Measurements from ENCODE around the gene TNFAIP2. TPM values are rescaled to one million over a fixed set of nuclear protein-coding genes. Genes with fewer than 3 reads are reported as not detected.

TNFAIP2 gene
- total RNA-seq, 2 experiments from 2014 or later = 0.60 TPM; not detected in 1

DNA sequence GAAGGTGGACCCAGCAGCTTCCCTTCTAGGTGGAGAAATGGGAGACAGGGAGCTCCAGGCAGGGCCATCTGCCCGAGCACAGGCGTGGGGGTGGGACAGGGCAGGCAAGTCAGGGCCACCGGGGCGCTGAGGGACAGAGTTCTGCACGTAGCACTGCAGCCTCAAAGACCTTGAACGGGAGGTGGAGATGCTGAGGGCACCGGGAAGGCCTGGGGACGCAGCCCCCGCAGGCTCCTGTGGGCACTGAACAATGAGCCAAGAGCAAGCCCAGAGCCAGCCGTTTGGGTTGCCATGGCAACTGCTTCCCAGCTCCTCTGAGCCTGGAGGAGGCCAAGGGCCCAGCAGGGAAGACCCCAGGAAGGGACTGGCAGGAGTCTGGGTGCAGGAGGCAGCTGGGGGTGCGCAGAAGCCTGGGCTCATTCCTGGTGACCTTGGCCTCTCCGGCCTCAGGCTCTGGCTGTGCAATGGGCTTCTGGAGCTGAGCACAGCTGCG lies 35.9 kb upstream of the TNFAIP2 start:
- Mint-ChIP-seq H3K36me3 (ENCODE audit: low read depth) (no peaks in the 10 kb centered on the region), H3K4me3 (no peak overlapping the region), H3K4me1 (peaks cover 3% of the 10 kb centered on the region), H3K27me3 (peaks cover 6% of the 10 kb centered on the region), H3K27ac (no peak overlapping the region), H3K9me3 (no peaks in the 10 kb centered on the region)
- POLR2A ChIA-PET = no interaction called here
- CTCF ChIA-PET = interaction anchor here (0.6 to 2.4 kb wide), 3 partner anchors 13 to 382 kb away, joined by 3 to 7 read pairs (median 5); no protein-coding TSS in a partner anchor
- no peak for DNase-seq

DNA sequence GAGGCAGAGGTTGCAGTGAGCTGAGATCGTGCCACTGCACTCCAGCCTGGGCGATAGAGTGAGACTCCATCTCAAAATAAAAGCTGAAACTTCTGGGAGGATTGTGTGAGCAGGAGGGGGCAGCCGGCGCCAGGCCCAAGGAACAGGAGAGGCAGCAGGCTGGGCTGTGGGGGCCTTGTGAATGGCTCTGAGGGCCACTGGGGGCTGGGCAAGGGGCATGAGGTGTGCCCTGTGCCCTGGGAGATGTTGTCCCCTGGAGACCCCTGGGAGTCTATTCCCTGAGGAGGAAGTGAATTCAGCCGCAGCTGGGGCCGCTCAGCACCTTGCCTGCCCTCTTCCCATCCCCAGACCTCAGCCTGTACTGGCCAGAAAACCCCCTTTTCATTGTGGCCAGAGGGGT lies 34.3 kb upstream of the TNFAIP2 start:
- CTCF ChIA-PET = no interaction called here
- Mint-ChIP-seq H3K4me1 (peaks cover 3% of the 10 kb centered on the region), H3K4me3 (no peak overlapping the region)

DNA sequence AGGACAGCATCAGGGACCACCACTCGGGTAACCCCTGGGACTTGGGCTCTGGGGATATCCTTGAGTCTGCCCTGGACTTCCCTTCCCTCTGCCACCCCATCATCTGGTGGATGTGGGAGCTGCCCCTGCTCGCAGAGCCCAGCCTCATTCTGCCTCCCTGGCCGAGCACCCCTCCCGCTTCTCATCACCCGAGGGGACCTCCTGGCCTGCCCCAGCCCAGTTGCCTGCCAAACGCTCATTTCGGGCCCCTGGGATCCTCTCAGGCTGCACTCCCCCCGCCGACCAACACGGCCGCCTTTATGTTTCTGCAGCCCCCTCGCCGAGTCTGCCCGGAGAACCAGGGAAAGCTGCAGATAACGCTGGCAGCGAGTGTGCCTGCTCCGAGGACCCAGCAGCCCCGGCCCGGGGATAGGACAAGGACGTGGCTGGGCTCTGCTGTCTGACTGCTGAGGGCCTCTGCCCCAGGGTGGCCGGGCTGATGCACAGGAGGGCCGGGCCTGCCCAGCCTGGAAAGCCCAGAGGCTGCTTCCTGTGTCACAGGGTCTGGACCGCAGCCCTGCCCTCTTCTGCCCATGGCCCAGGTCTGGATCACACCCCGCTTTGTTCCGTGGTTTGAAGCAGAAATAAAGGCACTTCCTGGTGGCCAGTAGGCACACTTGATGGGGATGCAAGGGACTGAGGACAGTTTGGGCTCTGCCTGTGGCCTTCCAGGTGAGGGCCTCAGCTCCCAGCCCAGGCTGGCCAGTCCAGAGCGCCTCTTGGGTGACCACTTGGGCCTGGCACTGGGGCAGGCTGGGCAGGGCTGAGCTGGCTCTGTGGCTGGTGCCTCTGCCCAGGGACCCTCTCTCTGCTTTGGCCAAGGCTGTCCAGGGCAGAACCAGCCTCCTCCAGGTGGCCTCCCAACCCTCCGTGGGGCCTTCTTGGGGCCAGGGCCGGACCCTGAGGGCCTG lies 33.6 kb upstream of the TNFAIP2 start:
- H3K4me1 Mint-ChIP-seq = peaks cover 3% of the 10 kb centered on the region
- ChIA-PET POLR2A (no interaction called here), CTCF (no interaction called here)
- no peak overlapping the region for H3K4me3 Mint-ChIP-seq
- no peak overlapping the region for H3K27ac Mint-ChIP-seq
- H3K27me3 Mint-ChIP-seq = peaks cover 3% of the 10 kb centered on the region
- no peaks in the 10 kb centered on the region for H3K9me3 Mint-ChIP-seq
- no peak for DNase-seq
- no peaks in the 10 kb centered on the region for H3K36me3 Mint-ChIP-seq (ENCODE audit: low read depth)

More for the DNA sequence above, 34.3 kb upstream of the TNFAIP2 start:
- Mint-ChIP-seq H3K27me3 (peaks cover 6% of the 10 kb centered on the region), H3K36me3 (ENCODE audit: low read depth) (no peaks in the 10 kb centered on the region), H3K9me3 (no peaks in the 10 kb centered on the region), H3K27ac (no peak overlapping the region)
- POLR2A ChIA-PET = no interaction called here
- no peak for DNase-seq

DNA sequence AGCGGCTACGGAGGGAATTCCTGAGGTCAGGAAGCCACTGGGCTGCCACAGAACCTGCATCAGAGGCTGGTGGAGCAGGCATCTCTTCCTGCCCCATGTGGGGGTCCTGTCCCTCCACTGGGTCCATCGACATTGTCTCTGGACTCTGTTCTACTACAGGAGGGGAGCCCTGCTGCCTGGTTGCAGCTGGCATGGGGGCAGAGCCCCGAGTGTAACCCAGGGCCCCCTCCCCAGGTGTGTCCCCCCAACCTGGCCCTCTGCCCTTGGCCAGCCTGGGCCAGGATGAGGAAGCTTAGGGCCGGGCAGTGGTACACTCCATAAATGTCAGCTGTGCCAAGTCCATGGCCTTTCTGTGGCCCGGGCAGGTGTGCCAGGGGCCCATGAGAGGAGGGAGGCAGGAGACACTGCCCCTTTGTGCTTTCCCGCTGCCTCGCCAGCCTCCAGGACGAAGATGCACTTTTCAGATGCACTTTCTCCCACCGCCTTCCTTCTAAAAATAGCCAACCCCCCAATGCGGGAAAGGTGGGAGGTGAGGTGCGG lies 32.7 kb upstream of the TNFAIP2 start:
- Mint-ChIP-seq H3K9me3 (no peaks in the 10 kb centered on the region), H3K36me3 (ENCODE audit: low read depth) (no peaks in the 10 kb centered on the region), H3K27me3 (peaks cover 1% of the 10 kb centered on the region), H3K4me3 (peak overlapping the region; percentile 43), H3K27ac (no peak overlapping the region), H3K4me1 (peaks cover 3% of the 10 kb centered on the region)
- no peak for DNase-seq
- ChIA-PET CTCF (interaction anchor here (0.7 kb wide), 2 partner anchors 15 to 397 kb away, joined by 3 to 4 read pairs; no protein-coding TSS in a partner anchor), POLR2A (no interaction called here)

DNA sequence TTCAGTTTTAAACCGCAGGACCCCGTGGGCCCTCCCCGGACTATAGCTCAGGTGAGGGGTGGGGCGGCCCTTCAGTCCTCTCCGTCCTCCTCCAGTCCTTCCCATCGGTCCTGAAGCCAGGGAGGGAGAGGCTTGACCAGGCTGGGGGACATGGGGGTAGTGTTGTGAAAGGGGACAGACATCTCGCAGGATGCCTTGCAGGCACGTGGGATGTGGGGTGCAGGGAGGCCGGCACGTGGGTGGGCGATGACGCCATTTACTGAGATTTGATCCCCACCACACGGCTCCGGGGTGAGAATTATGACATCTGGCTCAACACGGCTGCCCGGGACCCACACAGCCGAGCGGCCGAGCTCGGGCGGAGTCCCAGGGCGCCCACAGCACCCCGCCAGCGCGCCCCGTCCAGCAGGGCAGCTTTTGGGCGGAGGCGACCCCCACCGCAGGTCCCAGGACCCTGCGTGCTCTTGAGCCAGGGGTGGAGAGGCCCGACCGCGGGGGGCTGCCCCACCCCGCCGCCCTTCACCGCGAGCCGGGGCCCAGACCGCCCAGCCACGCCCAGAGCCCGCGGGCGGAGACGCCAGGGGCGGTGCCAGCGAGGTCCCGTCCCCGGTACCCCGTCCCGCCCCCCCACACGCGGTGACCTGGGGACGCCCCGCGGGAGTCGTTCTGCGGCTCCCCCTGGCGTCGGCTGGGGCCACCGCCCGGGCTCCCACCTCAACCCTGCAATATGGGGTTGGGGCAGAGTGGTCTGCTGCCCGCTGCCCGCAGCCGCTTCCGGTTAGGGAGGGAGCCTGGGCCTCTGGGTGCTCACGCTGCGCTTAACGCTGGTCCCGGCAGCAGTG lies 32.0 kb upstream of the TNFAIP2 start:
- H3K4me3 Mint-ChIP-seq = peak overlapping the region; percentile 43
- no peaks in the 10 kb centered on the region for H3K9me3 Mint-ChIP-seq
- no peak overlapping the region for H3K27ac Mint-ChIP-seq
- H3K4me1 Mint-ChIP-seq = peaks cover 3% of the 10 kb centered on the region
- DNase-seq = peak; percentile 74
- no peaks in the 10 kb centered on the region for H3K27me3 Mint-ChIP-seq
- no peaks in the 10 kb centered on the region for H3K36me3 Mint-ChIP-seq (ENCODE audit: low read depth)
- ChIA-PET CTCF (interaction anchor here (0.7 kb wide), 2 partner anchors 14 to 398 kb away, joined by 3 to 4 read pairs; no protein-coding TSS in a partner anchor), POLR2A (no interaction called here)

DNA sequence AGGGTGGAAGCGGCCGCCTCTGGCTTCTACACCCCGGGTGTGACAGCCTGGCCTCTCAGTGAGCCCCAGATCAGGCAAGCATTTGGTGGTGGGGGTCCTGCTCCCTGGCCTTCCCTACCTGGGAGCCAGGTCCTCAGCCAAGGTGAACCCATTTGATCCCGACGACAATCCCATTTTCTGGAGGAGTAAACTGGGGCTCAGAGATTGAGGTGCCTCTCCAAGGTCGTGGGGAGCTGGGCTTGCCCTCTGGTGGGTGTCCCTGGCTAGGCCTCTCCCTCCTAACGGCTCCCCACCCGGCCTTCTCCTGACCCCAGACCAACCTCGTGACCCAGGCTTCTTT lies 31.4 kb upstream of the TNFAIP2 start:
- CTCF ChIA-PET = no interaction called here
- Mint-ChIP-seq H3K4me1 (peaks cover 3% of the 10 kb centered on the region), H3K4me3 (no peak overlapping the region), H3K36me3 (ENCODE audit: low read depth) (no peaks in the 10 kb centered on the region), H3K27me3 (no peaks in the 10 kb centered on the region), H3K9me3 (no peaks in the 10 kb centered on the region), H3K27ac (peak overlapping the region; percentile 54)
- no peak for DNase-seq
- POLR2A ChIA-PET = no interaction called here

DNA sequence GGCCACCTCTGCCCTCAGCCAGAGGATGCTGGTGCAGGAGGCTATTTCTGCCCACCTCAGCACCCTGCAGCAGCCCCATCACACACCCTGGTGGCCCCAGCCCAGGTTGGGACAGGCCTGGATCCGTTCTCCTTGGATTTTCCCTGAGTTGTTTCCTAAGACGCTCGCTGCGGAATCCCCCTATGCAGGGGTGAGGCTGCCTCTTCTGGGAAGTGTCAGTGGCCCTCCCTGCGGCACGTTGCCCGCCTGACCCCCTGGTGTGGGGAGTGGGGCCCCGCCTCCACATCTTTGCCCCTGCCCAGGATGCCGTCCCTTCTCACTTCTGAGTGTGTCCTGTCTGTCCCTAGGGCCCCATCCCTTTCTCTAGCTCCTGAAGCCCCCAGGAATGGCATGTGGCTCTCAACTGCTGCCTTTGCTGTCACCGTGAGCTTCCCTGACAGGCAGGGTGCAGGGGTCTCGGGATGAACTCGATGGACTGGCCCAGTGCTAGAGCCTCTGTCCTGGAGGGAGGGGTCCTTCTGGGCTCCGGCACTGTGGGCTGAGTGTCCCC lies 29.3 kb upstream of the TNFAIP2 start:
- Mint-ChIP-seq H3K27ac (no peak overlapping the region), H3K4me1 (peaks cover 3% of the 10 kb centered on the region), H3K27me3 (no peaks in the 10 kb centered on the region), H3K9me3 (no peaks in the 10 kb centered on the region), H3K36me3 (ENCODE audit: low read depth) (no peaks in the 10 kb centered on the region), H3K4me3 (no peak overlapping the region)
- ChIA-PET POLR2A (no interaction called here), CTCF (interaction anchor here (1.5 kb wide), 1 partner anchor 11 kb away, joined by 7 read pairs; no protein-coding TSS in a partner anchor)
- DNase-seq = no peak

DNA sequence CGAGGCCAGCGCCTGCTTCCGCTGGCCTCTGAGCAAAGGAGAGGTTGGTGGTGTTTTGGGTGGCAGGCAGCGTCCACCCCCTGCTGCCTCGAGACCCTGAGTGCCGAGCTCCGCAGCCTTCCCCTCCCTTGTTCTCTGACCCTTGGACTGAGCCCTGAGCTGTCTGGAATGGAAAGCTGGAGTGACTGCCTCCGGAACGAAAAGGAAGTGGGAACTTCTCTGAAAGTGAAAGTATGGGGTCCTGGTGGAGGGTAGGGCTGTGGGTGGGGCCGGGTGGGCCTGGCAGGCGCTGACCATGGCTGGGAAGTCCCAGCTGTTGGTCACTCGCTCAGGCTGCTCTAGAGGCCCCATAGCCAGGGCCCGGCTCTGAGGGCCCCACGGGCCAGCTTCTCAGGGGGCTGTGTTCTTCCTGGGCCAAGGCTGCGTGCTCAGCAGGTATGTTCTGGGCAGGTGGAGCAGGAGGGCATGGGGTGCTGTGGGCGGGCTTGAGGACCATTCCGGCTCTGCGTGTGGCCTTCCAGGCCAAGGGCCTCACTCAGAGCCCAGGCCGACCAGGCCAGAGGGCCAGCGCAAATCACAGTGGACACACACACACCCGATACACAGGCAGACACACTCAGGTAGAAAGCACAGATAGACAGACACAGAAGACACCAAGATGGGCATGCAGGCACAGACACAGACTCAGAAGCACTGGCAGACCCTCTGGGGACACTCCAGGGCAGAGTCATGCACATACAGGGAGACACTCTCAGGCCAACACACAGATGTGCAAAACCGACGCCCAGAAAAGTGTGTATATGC lies 28.7 kb upstream of the TNFAIP2 start, which contains the start of gene EXOC3L4:
TSS of gene EXOC3L4 (plus strand) at position 320 of the 804 bp plus-strand sequence. CDS start 5,495 bp downstream, outside the sequence.
- Mint-ChIP-seq H3K27me3 (no peaks in the 10 kb centered on the region), H3K4me1 (peaks cover 3% of the 10 kb centered on the region), H3K4me3 (no peak within 1 kb of the TSS), H3K9me3 (no peaks in the 10 kb centered on the region), H3K36me3 (ENCODE audit: low read depth) (no peaks in the 10 kb centered on the region), H3K27ac (peak within 1 kb of the TSS; percentile 68)
- ChIA-PET CTCF (interaction anchor here (1.5 kb wide), 1 partner anchor 10 kb away, joined by 7 read pairs; no protein-coding TSS in a partner anchor), POLR2A (no interaction called here)
- no peak for DNase-seq

DNA sequence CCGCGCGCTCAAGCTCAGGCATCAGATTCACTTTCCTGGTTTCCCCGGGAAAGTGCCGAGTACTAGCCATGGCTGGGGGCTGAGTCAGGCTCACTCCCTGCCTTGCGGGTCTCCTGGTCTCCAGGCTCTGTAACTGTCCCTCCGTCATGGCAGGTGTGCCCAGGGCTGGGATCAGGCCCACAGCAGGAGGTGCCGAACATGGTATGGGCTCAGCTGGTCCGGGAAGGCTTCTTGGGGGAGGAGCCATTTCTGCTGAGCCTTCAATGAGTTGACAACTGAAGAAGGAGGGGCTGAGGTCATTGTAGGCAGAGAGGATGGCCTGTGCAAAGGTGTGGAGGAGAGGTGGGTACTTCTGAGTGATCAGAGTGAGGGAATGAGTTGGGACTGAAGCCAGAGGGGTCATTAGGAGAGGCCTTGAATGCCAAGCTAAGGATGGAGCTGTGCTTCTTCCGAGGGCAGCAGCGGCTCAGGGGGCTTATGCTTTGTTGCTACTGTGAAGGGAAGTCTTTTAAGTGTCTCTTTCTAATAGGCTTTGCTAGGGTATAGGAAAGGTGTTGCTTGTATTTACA lies 28.0 kb upstream of the TNFAIP2 start:
- POLR2A ChIA-PET = no interaction called here
- CTCF ChIA-PET = interaction anchor here (1.5 to 1.7 kb wide), 2 partner anchors 10 kb away, joined by 7 to 16 read pairs; no protein-coding TSS in a partner anchor
- Mint-ChIP-seq H3K4me3 (no peak overlapping the region), H3K9me3 (no peaks in the 10 kb centered on the region), H3K4me1 (peaks cover 3% of the 10 kb centered on the region), H3K27me3 (no peaks in the 10 kb centered on the region), H3K36me3 (ENCODE audit: low read depth) (no peaks in the 10 kb centered on the region), H3K27ac (no peak overlapping the region)
- no peak for DNase-seq

DNA sequence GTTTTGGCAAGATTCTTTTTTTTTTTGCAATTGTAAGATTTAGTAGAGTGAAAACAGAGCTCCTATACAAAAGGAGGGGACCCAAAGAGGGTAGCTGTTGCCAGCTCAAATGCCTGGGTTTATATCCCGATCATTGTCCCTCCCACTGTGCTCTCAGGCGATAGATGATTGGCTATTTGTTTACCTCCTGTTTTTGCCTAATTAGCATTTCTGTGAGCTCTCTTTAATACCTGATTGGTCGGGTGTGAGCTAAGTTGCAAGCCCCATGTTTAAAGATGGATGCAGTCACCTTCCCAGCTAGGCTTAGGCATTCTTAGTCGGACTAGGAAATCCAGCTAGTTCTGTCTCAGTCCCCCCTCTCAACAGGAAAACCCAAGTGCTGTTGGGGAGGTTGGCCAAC lies 26.9 kb upstream of the TNFAIP2 start:
- Mint-ChIP-seq H3K9me3 (no peaks in the 10 kb centered on the region), H3K36me3 (ENCODE audit: low read depth) (no peaks in the 10 kb centered on the region), H3K4me1 (no peaks in the 10 kb centered on the region), H3K4me3 (no peak overlapping the region), H3K27me3 (peaks cover 3% of the 10 kb centered on the region), H3K27ac (no peak overlapping the region)
- no peak for DNase-seq
- CTCF ChIA-PET = interaction anchor here (0.7 to 1.7 kb wide), 4 partner anchors 9 to 196 kb away, joined by 3 to 16 read pairs (median 4); no protein-coding TSS in a partner anchor
- POLR2A ChIA-PET = no interaction called here

DNA sequence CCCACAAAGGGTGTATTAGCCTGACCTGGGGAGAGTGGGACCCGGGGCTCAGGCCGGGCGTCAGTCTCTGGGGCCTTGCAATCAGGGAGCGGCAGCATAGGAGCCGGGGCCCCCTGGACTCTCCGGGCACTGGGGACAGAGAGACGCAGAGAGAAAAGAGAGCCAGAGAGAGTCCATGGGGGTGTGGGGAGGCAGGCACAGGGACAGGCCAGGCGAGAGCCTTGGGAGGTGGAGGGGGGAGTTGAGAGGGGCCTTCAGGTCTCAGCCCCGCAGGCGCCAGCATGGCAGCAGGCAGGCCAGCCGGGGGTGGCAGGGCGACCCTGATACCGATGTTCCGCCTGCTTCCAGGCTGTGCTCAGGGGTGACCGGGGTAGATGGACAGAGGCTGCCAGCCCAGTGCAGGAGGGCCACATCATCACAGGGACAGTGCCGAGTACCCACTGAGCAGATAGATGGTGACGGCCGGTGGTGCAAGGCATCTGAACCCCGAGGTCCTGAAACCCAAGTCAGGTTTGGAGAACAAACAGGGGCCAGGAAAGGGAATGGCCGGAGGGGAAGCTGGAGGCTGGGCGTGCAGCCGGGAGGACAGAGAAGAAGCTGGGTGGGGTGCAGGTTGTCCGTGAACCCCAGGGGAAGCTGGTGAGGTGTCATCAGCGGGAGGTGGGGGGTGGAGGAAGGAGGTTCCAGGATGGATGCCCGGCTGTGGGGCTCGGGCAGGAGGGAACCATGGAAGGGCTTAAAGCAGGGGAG lies 25.8 kb upstream of the TNFAIP2 start:
- POLR2A ChIA-PET = no interaction called here
- H3K27me3 Mint-ChIP-seq = peaks cover 11% of the 10 kb centered on the region
- H3K27ac Mint-ChIP-seq = no peak overlapping the region
- CTCF ChIA-PET = interaction anchor here (1.2 kb wide), 1 partner anchor 19 kb away, joined by 4 read pairs; no protein-coding TSS in a partner anchor
- no peaks in the 10 kb centered on the region for H3K36me3 Mint-ChIP-seq (ENCODE audit: low read depth)
- no peak overlapping the region for H3K4me3 Mint-ChIP-seq
- no peaks in the 10 kb centered on the region for H3K9me3 Mint-ChIP-seq
- no peaks in the 10 kb centered on the region for H3K4me1 Mint-ChIP-seq
- DNase-seq = no peak
